ENCODE results near the gene OTUB2.
A peak's percentile ranks its signal among the peaks of the same experiment; 100 is the strongest.
"Not testable (repeated sequence)": the region's sequence is repeated elsewhere in the genome, so short reads cannot be mapped to it uniquely, and the experiment has no call there.

The OTUB2 gene

GRCh38 chr14:94059998-94060397, 33.9 kb downstream of the OTUB2 start:
- no peak for DNase-seq

DNA sequence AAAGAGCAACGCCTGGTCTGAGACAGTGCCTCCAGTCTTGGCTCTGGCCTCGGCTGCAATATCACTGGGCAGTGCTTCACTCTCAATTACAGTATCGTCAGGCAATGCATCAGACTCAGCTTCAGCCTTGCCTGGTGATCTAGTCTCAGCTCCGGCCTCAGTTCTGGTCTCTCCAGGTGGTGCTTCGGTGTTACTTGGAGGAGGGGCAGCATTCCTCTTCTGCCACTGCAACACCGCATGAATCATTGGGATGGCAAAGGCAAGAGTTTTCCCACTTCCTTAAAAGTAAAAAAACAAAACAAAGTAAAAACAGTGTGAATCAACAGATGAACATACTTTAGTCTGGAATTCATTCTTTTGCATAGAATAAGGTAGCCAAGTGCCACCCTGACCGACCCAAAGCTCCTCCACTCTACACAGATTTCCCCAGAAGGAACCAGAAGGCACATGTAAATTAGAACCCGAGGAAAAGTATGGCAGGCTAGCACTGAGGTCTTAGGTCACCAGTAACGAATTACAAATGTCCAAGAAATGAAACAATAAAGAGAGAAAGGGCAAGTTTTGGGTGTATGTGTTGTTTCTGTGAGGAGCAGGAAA, 36.3 kb downstream of the OTUB2 start:
- DNase-seq, result no peak

GRCh38 chr14:94066089-94066676, 40.0 kb downstream of the OTUB2 start:
- peak; percentile 20 for DNase-seq

GRCh38 chr14:94072076-94072475, 45.9 kb downstream of the OTUB2 start:
- not testable (repeated sequence) for DNase-seq

DNA sequence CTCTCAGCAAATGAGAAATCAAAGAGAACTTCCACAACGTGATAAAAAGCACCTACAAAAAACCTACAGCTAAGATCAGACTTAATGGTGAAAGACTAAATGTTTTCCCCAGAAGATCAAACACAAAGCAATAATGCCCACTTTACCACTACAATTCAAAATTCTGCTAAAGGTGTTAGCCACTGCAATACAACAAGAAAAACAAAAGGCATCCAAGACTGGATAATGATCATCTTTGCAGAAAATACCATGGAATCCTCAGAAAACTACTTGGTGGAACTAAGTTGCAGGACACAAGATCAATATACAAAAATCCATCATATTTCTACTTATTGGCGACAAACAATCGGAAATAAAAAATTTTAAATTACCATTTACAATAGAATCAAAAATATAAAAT, 48.4 kb downstream of the OTUB2 start:
- DNase-seq, result no peak

DNA sequence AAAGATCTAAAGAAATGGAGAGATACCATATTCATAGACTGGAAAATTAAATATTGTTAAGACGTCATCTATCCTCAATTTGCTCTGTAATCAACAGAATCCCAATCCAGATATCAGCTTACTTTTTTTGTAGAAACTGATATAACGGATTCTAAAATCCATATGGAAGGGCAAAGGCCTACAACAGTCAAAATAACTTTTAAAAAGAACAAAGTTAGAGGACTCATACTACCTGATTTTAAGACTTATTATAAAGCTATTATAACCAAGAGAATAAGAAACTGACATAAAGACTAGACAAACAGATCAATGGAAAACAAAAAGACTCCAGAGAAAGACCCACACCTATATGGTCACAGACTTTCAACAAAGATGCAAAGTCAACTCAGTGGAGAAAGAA, 48.9 kb downstream of the OTUB2 start:
- DNase-seq, result no peak

DNA sequence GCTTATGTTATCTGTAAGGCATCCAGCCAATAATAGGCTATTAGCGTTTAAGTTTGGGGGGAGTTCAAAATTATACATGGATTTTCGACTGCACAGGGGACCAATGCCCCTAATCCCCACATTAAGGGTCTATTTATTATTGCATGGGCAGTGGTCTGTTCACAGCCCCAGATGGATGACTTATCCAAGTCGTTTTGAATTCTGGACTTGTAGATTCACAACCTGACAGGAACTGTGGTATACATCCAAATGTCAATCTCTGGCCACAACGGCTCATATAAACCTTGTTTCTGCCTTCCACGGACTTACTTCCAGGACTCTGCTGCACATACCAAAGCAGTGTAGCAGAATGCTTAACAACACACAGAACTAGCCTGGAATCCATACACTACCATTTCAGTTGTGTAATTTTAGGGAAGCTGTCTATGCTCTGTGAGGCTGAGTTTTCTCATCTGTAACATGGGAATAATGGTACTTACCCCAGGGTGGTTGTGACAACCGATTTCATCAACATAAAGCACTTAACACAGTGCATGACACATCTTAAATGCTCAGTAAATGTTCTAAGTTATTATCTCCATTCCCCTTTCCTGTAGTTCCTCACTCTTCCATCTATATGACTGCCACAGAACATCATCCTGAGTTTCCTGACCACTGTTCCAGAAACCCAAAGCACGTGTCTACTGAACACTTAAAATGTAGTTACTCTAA, 51.1 kb downstream of the OTUB2 start:
- no peak for DNase-seq

DNA sequence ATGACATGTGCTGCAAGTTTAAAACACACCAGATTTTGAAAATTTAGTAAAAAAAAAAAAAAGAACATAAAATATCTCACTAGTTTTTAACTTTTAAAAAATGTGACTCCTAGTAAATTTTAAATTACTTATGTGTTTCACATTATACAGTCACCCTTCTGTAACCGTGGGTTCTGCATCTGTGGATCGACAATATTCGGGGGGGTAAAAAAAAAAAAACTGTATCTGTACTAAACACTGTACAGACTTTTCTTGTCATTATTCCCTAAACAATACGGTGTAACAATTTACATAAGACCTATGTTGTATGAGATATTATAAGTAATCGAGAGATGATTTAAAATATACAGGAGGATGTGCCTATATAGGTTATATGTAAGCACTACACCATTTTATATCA, 51.7 kb downstream of the OTUB2 start:
- no peak for DNase-seq

GRCh38 chr14:94079891-94080620, 53.9 kb downstream of the OTUB2 start:
- peak; percentile 21 for DNase-seq

DNA sequence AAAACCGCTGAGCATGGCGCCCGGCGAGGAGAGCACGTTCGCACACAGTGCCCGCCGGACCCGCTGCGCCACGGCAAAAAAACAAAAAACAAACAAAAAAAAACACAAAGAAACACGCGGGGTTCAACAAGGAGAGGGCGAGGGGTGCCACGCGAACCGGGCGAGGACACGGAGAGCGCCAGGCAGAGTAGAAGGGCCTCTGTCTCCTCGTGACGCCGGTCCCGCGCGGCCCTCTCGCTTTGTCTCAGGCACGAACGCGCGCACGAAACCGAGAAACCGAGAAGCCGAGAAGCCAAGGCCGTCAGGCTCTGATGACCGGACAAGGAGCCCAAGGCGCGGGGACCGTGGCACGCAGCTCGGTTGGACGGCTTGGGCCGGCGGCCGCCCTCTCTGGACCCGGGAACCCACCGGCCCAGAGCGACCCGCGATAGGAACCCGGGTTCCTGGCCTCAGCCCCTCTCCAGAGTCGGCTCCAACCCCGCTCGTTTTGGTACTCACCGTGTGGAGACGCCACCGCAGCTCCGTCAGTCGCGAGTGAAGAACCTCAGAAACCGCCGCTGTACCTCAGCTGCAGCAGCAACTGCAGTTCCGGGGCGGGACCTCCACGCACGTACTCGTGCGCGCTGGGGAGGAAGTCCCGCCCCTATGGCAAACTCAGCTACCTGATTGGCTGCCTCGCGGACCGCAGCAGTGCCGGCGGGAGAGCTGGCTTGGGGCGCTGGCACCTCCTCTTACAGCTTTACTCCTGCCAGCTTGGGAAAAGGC, 54.7 kb downstream of the OTUB2 start, which contains the start of the genes DDX24 and IFI27L1:
DDX24 (minus strand) TSS at position 582 of the 765 bp plus-strand sequence. CDS start 1,460 bp downstream, outside the sequence.
IFI27L1 (plus strand) TSS at position 690 of the 765 bp plus-strand sequence. CDS start 15,628 bp downstream, outside the sequence.
- peak; percentile 98 for DNase-seq

DNA sequence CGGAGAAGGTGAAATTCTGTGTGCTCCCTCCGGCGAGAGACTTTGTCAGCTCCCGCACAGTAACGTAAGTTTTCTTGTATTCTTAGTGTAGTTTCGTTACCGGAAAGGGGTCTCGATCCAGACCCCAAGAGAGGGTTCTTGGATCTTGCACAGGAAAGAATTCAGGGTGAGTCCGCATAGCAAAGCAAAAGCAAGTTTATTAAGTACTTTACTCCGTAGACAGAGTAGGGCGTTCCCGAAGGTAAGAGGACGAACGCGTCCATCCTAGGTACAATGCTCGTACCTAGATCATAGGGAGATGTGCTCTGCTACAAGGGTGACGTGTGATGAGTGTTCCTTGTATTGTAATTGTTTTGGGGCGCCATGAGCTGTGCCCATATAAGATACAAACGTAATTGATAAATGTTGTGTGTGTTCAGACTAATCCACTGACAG, 55.3 kb downstream of the OTUB2 start:
- DNase-seq, result no peak

GRCh38 chr14:94087891-94088290, 61.8 kb downstream of the OTUB2 start:
- DNase-seq, result no peak

- no peak for DNase-seq
Observed at GRCh38 chr14:94088516-94088915, 62.4 kb downstream of the OTUB2 start.

- no peak for DNase-seq
Observed at GRCh38 chr14:94089479-94089878, 63.3 kb downstream of the OTUB2 start.

DNA sequence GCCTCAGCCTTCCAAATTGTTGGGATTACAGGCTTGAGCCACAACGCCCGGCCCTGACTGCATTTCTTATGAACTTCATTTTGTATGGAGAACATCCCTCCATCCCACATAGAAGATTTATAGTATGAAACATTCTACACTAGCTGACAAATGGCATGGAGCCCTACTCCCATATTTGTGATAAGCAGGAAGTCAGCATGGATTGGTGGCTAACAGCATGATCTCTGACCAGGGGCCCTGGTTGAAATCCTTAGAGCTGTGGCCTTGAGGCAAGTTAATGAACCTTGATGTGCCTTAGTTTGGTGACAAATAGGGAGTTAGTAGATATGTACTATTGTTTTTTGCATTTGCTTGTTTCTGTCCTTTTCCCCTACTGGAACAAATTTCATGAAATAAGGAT, 67.3 kb downstream of the OTUB2 start:
- no peak for DNase-seq

GRCh38 chr14:94097091-94097490, 71.0 kb downstream of the OTUB2 start:
- no peak for DNase-seq

Measured in CD4-positive, alpha-beta T cell treated with Interleukin-6 for 4 hours (primary cell).